BE2C (cell line): ENCODE measurements around the gene TMEM140.

Source experiments
- DNase-seq: peaks from one replicate; pipeline ENCODE4 v3.0.0-alpha.2; 2020
- H3K27me3 ChIP-seq: fragments of 250-450 bp; sonication (Bioruptor Pico); 2 replicates; pipeline ENCODE4 v1.5.1; 2020; ENCODE audit warnings: mild to moderate bottlenecking
- H3K36me3 ChIP-seq: fragments of 250-450 bp; sonication (Bioruptor Pico); 2 replicates; pipeline ENCODE4 v1.5.1; 2020; ENCODE audit warnings: mild to moderate bottlenecking
- H3K4me1 ChIP-seq: fragments of 250-450 bp; sonication (Bioruptor Pico); 2 replicates; pipeline ENCODE4 v1.5.1; 2020
- H3K4me3 ChIP-seq: 2 replicates; pipeline ENCODE4 v1.5.1; 2011; ENCODE audit warnings: low read depth, low read length
- H3K9me3 ChIP-seq: fragments of 250-450 bp; sonication (Bioruptor Pico); 2 replicates; pipeline ENCODE4 v1.5.1; 2020
- TF ChIP-seq, protein P1 (sequence below): IDR thresholded peaks from 2 replicates; pipeline ENCODE4 v1.5.1; 2012; ENCODE audit warnings: mild to moderate bottlenecking, low read depth, low read length

TMEM140 gene

DNA sequence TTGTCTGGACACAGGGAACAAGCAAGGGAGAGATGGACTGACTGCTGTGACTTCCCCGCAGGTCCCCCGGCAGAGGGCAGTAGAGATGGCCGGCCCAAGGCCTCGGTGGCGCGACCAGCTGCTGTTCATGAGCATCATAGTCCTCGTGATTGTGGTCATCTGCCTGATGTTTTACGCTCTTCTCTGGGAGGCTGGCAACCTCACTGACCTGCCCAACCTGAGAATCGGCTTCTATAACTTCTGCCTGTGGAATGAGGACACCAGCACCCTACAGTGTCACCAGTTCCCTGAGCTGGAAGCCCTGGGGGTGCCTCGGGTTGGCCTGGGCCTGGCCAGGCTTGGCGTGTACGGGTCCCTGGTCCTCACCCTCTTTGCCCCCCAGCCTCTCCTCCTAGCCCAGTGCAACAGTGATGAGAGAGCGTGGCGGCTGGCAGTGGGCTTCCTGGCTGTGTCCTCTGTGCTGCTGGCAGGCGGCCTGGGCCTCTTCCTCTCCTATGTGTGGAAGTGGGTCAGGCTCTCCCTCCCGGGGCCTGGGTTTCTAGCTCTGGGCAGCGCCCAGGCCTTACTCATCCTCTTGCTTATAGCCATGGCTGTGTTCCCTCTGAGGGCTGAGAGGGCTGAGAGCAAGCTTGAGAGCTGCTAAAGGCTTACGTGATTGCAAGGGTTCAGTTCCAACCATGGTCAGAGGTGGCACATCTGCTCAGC lies 16.6 kb downstream of the TMEM140 start:
- H3K4me3 ChIP-seq = no peak overlapping the region
- H3K9me3 ChIP-seq = no peaks in the 10 kb centered on the region; the same call in 1 of the 2 replicates
- no peak for DNase-seq
- peaks cover 44% of the 10 kb centered on the region for H3K36me3 ChIP-seq
- H3K27me3 ChIP-seq = no peaks in the 10 kb centered on the region
- no peaks in the 10 kb centered on the region for H3K4me1 ChIP-seq
- TF ChIP-seq, protein P1, sequence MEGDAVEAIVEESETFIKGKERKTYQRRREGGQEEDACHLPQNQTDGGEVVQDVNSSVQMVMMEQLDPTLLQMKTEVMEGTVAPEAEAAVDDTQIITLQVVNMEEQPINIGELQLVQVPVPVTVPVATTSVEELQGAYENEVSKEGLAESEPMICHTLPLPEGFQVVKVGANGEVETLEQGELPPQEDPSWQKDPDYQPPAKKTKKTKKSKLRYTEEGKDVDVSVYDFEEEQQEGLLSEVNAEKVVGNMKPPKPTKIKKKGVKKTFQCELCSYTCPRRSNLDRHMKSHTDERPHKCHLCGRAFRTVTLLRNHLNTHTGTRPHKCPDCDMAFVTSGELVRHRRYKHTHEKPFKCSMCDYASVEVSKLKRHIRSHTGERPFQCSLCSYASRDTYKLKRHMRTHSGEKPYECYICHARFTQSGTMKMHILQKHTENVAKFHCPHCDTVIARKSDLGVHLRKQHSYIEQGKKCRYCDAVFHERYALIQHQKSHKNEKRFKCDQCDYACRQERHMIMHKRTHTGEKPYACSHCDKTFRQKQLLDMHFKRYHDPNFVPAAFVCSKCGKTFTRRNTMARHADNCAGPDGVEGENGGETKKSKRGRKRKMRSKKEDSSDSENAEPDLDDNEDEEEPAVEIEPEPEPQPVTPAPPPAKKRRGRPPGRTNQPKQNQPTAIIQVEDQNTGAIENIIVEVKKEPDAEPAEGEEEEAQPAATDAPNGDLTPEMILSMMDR = no peak

DNA sequence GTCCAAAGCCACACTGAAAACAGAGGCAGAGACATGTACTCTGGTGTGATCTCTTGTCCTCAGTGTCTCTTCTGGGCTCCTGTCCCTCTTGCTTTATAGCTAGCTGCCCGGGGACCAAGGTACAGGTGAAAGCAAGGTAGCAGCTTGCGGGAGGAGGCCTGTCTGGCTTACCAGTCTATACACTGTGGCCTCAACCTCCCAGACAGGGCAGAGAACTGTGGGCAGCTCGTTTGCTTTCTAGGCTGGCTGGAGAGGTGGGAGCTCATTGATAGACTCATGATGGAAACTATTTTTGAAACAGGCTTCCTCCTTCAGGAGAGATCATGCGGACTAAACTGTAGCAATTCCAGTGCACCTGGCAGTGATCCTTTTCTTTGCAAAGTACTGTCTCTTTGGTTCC lies 18.0 kb downstream of the TMEM140 start:
- TF ChIP-seq, protein P1 = no peak
- no peaks in the 10 kb centered on the region for H3K4me1 ChIP-seq
- DNase-seq = no peak
- H3K36me3 ChIP-seq = peaks cover 44% of the 10 kb centered on the region
- H3K9me3 ChIP-seq = no peaks in the 10 kb centered on the region; the same call in 1 of the 2 replicates
- H3K27me3 ChIP-seq = no peaks in the 10 kb centered on the region
- H3K4me3 ChIP-seq = no peak overlapping the region

DNA sequence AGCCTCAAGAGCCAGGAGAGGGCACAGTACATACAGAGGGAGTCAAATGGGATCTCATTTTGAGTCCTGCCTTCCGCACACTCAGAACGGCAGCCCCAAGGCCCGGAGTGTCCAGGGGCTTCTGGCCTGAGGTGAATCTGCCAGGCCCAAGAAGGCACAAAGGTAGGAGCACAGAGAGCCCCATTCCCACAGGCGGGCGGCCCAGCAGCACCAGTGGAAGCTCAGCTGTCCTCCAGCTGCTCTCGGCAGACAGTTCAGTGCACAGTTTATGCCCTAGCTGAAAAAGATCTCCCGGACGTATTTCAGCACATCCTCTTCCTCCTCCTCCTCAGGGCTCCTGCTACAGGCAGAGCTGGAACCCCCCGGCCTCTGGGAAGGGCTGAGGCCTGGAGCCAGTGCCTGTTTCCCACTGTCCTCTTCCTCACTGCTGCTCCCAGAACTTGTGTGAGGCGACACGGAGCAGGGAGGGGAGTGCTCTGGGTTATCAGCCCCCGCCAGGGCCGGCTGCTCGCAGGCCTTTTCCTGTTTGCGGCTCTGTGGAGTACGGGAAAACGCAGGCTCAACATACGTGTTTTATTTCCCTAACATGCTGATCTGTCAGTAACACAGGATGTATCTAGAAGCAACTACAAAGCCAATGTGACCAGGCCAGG lies 18.6 kb downstream of the TMEM140 start:
- no peaks in the 10 kb centered on the region; the same call in 1 of the 2 replicates for H3K9me3 ChIP-seq
- no peak overlapping the region for H3K4me3 ChIP-seq
- H3K4me1 ChIP-seq = no peaks in the 10 kb centered on the region
- H3K36me3 ChIP-seq = peaks cover 44% of the 10 kb centered on the region
- no peak for DNase-seq
- TF ChIP-seq, protein P1 = no peak
- no peaks in the 10 kb centered on the region for H3K27me3 ChIP-seq

DNA sequence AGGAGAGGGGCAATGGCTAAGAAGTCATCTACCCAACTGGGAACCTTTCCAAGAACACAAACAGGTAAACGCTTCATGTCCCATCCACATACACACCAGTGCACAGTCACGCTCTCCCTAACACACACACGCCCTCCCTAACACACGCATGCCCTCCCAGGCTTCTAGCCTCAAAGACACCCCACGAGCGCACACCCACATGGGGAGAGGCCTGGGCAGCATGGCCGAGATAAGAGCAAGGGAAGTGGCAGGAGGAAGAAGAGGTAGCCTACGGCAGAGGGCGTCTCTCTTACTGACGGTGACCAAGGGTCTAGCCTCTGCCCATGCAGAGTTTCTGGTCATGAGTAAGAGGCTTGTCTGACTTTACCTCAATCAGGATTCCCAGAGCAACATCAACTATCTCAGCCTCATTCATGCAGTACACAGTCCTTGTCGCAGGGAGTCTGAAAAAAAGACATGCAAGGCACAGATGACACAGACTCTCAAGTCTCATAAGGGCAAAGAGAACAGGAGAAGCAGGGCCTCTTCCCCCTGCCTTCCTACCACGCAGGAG lies 19.6 kb downstream of the TMEM140 start:
- Histone ChIP-seq H3K9me3 (no peaks in the 10 kb centered on the region; the same call in 1 of the 2 replicates), H3K27me3 (no peaks in the 10 kb centered on the region), H3K36me3 (peaks cover 42% of the 10 kb centered on the region), H3K4me1 (no peaks in the 10 kb centered on the region), H3K4me3 (no peak overlapping the region)
- DNase-seq = no peak
- TF ChIP-seq, protein P1 = no peak

DNA sequence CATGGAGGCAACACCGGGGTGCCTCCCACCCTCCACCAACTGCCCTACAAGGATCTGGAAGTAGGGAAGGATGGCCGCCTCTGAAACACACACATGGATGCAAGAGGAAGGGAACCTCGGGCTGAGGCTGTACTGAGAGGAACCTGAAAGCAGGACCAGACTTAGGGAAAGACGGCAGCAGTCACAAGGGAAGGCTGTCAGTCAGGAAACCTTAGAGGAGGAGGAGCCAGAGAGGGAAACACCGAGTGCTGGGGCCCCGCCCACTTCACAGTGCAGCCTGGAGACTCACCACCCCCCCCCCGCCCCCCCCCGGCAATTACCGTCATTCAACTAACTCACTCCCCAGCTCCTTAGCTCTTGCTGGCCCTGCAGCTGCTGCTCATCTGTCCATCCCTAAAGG lies 20.1 kb downstream of the TMEM140 start:
- TF ChIP-seq, protein P1 = no peak
- Histone ChIP-seq H3K4me3 (no peak overlapping the region), H3K36me3 (peaks cover 41% of the 10 kb centered on the region), H3K4me1 (no peaks in the 10 kb centered on the region), H3K27me3 (no peaks in the 10 kb centered on the region), H3K9me3 (no peaks in the 10 kb centered on the region)
- no peak for DNase-seq
